Transverse colon (tissue), 4 donors: ENCODE measurements around the gene PRR20G. TPM values are rescaled to one million over a fixed set of nuclear protein-coding genes. Genes with fewer than 3 reads are reported as not detected.

Experiments
- DNase-seq: peaks from one replicate; pipeline ENCODE4 v3.0.0-alpha.2; 2019
- H3K27ac ChIP-seq, 4 donors: fragments of 200-600 bp; sonication (generic); 2 replicates each; pipeline ENCODE4 v1.5.1; 2016 to 2018; ENCODE audit warnings: inconsistent platforms in 4 of 4
- H3K27me3 ChIP-seq: fragments of 200-600 bp; sonication (generic); 2 replicates; pipeline ENCODE4 v1.5.1; 2017; ENCODE audit warnings: inconsistent platforms
- H3K36me3 ChIP-seq, 4 donors: fragments of 200-600 bp; sonication (generic); 2 replicates each; pipeline ENCODE4 v1.5.1; 2017 to 2019; ENCODE audit warnings: inconsistent platforms in 4 of 4
- H3K4me1 ChIP-seq, 4 donors: fragments of 200-600 bp; sonication (generic); 2 replicates each; pipeline ENCODE4 v1.5.1; 2017 to 2020; ENCODE audit warnings: inconsistent platforms in 4 of 4
- H3K4me3 ChIP-seq, 4 donors: fragments of 200-600 bp; sonication (generic); 1 replicate in 1 of 4; 2 replicates in 3 of 4; pipeline versions ENCODE4 v1.5.1 to v1.6.1; 2017 to 2019; ENCODE audit warnings: inconsistent platforms in 4 of 4
- H3K9me3 ChIP-seq, 2 donors: fragments of 200-600 bp; sonication (generic); 2 replicates each; pipeline ENCODE4 v1.5.1; 2017 to 2019; ENCODE audit warnings: inconsistent platforms in 2 of 2
- EP300 ChIP-seq: sonication (generic); formaldehyde crosslinking; IDR thresholded peaks from one replicate; pipeline ENCODE4 v1.6.1; 2017; ENCODE audit warnings: antibody characterized with exemption, low read depth
- POLR2A ChIP-seq: fragments of 450-650 bp; IDR thresholded peaks from one replicate; pipeline ENCODE4 v1.6.1; 2016; ENCODE audit warnings: antibody characterized with exemption, mild to moderate bottlenecking, moderate library complexity
- POLR2AphosphoS5 ChIP-seq, 3 donors: sonication (generic); formaldehyde crosslinking; IDR thresholded peaks; one replicate each; pipeline ENCODE4 v1.6.1; 2016; ENCODE audit warnings: antibody characterized with exemption in 3 of 3
- WGBS, 2 donors: methylation state at CpG; one replicate each; pipeline ENCODE4 v1.1.5; 2018; ENCODE audit warnings: low coverage in 1 of 2; 5-methylcytosine and 5-hydroxymethylcytosine counted together
- in situ Hi-C, 4 donors: fragments of 200-750 bp; cut with MboI; loops; one replicate each; pipeline versions ENCODE4 v1.15.0 to v1.15.1; 2017; ENCODE audit warnings: low sequenced_read_pairs in 3 of 4, low pct_ligation_motif_present in 1 of 4, low pct_unique_long_range_greater_than_20kb in 1 of 4
- intact Hi-C: fragments of 100-400 bp; cut with DNase I; formaldehyde crosslinking; loops from one replicate; pipeline ENCODE4 v1.15.1; 2023; ENCODE audit warnings: low total_unique reads
- total RNA-seq, 4 donors: library from RNA; depleted of rRNA; stranded (reverse); fragments of >200 nt; gene quantifications; one replicate each; pipeline ENCODE4 v1.1.0, GENCODE V29; 2016
- TF ChIP-seq, protein P1 (sequence below), 5 experiments: fragments of 200-600 bp in 3 of 5; fragments of 450-650 bp in 2 of 5; sonication (generic) in 3 of 5; IDR thresholded peaks; 1 replicate in 2 of 5; 2 replicates in 3 of 5; pipeline ENCODE4 v1.5.1; 2016 to 2017; ENCODE audit warnings: antibody characterized with exemption in 5 of 5, inconsistent platforms in 3 of 5, mild to moderate bottlenecking in 2 of 5, moderate library complexity in 1 of 5

PRR20G gene
- total RNA-seq, 4 donors from 2014 or later = not detected

DNA sequence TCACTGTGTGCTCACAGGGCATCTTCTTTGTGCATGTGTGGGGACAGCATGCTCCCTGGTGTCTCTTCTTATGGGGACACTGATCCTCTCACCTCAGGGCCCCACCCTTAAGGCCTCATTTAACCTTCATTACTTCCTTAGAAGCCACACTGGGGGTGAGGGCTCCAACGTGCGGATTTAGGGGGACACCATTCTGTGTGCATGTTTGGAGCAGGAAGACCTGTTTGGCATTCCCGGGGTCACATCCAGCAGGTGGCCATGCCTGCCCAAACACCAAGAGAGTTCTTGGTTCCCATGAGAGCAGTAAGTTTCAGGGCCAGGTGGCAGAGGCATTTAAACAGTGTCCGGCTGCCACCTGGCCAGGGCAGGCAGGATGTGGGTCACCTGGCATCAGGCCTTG lies 24.8 kb downstream of the PRR20G start:
- H3K4me3 ChIP-seq = no peak overlapping the region
- no peaks in the 10 kb centered on the region for H3K4me1 ChIP-seq
- no peak overlapping the region for H3K27ac ChIP-seq
- no peak for DNase-seq
- H3K27me3 ChIP-seq = no peaks in the 10 kb centered on the region
- WGBS, 2 donors = 69 to 76% methylated on average over 3 to 4 of the region's 4 CpGs
- in situ Hi-C loops = no loop called here
- no peaks in the 10 kb centered on the region for H3K36me3 ChIP-seq
- TF ChIP-seq POLR2AphosphoS5 (IDR thresholded peaks at IDR 0.05) (no peak), POLR2A (no peak), EP300 (no peak)
- TF ChIP-seq, protein P1, sequence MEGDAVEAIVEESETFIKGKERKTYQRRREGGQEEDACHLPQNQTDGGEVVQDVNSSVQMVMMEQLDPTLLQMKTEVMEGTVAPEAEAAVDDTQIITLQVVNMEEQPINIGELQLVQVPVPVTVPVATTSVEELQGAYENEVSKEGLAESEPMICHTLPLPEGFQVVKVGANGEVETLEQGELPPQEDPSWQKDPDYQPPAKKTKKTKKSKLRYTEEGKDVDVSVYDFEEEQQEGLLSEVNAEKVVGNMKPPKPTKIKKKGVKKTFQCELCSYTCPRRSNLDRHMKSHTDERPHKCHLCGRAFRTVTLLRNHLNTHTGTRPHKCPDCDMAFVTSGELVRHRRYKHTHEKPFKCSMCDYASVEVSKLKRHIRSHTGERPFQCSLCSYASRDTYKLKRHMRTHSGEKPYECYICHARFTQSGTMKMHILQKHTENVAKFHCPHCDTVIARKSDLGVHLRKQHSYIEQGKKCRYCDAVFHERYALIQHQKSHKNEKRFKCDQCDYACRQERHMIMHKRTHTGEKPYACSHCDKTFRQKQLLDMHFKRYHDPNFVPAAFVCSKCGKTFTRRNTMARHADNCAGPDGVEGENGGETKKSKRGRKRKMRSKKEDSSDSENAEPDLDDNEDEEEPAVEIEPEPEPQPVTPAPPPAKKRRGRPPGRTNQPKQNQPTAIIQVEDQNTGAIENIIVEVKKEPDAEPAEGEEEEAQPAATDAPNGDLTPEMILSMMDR (IDR thresholded peaks at IDR 0.05) = no peak
- intact Hi-C loops = no loop called here
- H3K9me3 ChIP-seq = no peaks in the 10 kb centered on the region

DNA sequence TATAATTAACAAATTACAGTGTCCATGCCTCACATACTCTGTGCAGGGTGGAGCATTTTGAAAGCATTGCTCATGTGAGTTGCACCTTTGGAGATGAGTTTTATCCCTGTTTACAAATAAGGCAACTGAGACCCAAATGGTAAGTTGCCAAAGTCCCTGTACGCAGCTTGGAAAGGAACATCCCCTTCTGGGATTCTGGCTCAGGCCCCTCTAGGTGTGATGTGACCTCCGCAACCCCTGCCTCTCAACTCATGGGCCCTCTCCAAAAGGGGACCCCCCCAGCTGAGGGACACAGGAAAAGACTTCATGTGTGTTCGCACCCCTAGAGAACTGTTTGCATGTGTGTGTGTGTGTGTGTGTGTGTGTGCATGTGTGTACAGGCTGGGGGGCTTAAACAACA lies 25.3 kb downstream of the PRR20G start:
- no peaks in the 10 kb centered on the region for H3K4me1 ChIP-seq
- WGBS, 2 donors = 93% methylated on average over 3 of the region's 3 CpGs; no CpG with 5 or more reads in 1 of the 2 donors
- H3K27ac ChIP-seq = no peak overlapping the region
- H3K36me3 ChIP-seq = no peaks in the 10 kb centered on the region
- TF ChIP-seq POLR2A (no peak), POLR2AphosphoS5 (IDR thresholded peaks at IDR 0.05) (no peak), EP300 (no peak)
- TF ChIP-seq, protein P1 (IDR thresholded peaks at IDR 0.05) = no peak
- no peak overlapping the region for H3K4me3 ChIP-seq
- in situ Hi-C loops = no loop called here
- intact Hi-C loops = no loop called here
- no peaks in the 10 kb centered on the region for H3K9me3 ChIP-seq
- no peaks in the 10 kb centered on the region for H3K27me3 ChIP-seq
- DNase-seq = no peak

DNA sequence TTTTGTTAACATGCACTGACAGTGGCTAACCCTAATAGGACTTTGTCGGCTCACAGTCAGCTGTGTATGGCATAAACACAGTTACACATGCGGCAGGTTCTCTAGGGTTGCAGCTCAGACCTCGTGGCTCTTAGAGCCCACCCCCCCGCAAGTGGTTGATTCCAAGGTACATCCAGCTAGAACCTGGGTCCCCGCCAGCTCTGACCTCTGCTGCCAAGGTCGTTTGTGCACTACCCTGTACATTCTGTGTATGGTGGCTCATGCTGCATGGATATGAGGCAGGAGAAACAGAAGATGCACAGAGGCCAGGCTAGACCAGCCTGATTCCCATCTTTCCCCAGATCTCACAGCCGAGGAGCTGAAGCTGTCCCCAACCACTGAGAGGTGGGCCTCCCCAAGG lies 25.9 kb downstream of the PRR20G start:
- WGBS, 2 donors = 78 to 80% methylated on average over 1 to 7 of the region's 7 CpGs
- no peaks in the 10 kb centered on the region for H3K9me3 ChIP-seq
- no peaks in the 10 kb centered on the region for H3K27me3 ChIP-seq
- H3K36me3 ChIP-seq = no peaks in the 10 kb centered on the region
- DNase-seq = no peak
- intact Hi-C loops = no loop called here
- H3K4me3 ChIP-seq = no peak overlapping the region
- H3K27ac ChIP-seq = no peak overlapping the region
- in situ Hi-C loops = no loop called here
- no peaks in the 10 kb centered on the region for H3K4me1 ChIP-seq
- TF ChIP-seq, protein P1 (IDR thresholded peaks at IDR 0.05) = no peak
- TF ChIP-seq POLR2A (no peak), POLR2AphosphoS5 (IDR thresholded peaks at IDR 0.05) (no peak), EP300 (no peak)

DNA sequence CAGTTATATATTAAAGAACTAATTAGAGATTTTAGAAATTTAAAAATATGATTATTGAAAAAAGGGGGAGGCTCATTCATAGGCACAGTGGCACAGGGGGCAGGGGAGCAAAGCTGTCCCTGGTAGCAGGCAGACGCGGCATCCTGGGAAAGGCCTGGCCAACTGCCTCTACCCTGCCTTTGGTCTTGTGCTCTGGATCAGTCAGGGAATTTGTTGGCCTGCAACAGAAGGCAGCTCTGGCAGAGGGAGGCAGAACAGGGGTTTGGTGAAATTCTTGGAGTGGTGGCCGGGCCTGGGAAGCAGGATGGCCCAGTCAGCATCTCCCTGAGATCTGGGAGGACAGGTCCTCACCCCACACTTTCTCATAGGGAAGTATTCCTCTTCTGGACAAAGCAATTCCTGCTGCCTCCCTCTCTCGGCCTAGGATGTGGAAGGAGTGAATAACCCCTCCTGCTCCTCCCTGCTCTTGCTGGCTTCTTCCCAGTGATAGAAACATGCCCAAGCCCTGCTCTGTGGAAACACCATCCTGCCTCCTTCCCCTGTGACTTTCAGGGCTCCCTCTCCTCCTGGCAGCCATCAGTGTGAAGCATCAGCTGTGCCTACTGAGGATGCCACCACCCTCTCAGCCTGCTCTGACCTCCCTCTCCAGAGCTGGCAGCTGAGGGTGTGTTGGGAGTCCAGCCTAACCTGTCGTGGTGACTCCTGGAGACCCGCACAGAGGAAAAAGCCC lies 26.9 kb downstream of the PRR20G start:
- TF ChIP-seq, protein P1 (IDR thresholded peaks at IDR 0.05) = no peak
- TF ChIP-seq EP300 (no peak), POLR2A (no peak), POLR2AphosphoS5 (IDR thresholded peaks at IDR 0.05) (no peak)
- intact Hi-C loops = no loop called here
- in situ Hi-C loops = no loop called here
- no peak for DNase-seq
- H3K27ac ChIP-seq = no peak overlapping the region
- H3K27me3 ChIP-seq = no peaks in the 10 kb centered on the region
- no peaks in the 10 kb centered on the region for H3K9me3 ChIP-seq
- no peak overlapping the region for H3K4me3 ChIP-seq
- H3K4me1 ChIP-seq = no peaks in the 10 kb centered on the region
- 83% methylated on average over 6 of the region's 6 CpGs; no CpG with 5 or more reads in 1 of the 2 donors for WGBS, 2 donors
- H3K36me3 ChIP-seq = no peaks in the 10 kb centered on the region
